Osteoblast (primary cell): ENCODE data around the gene WFDC2. TPM values are rescaled to one million over a fixed set of nuclear protein-coding genes. Genes with fewer than 3 reads are reported as not detected.

ENCODE experiments used
- DNase-seq: peaks from one replicate; pipeline ENCODE4 v3.0.0; 2011; ENCODE audit warnings: low spot score, mixed read lengths; ENCODE audit not compliant: insufficient read length; ENCODE audit errors: missing footprints
- H2AFZ ChIP-seq: 2 replicates; pipeline ENCODE4 v1.6.0; 2011; ENCODE audit warnings: mild to moderate bottlenecking, low read length
- H3K27ac ChIP-seq: 2 replicates; pipeline ENCODE4 v1.5.1; 2011; ENCODE audit warnings: mild to moderate bottlenecking, low read depth, low read length, moderate library complexity
- H3K27me3 ChIP-seq: 2 replicates; pipeline ENCODE4 v1.6.0; 2012; ENCODE audit warnings: mild to moderate bottlenecking, control low read depth, inconsistent platforms, low read length, moderate library complexity; ENCODE audit not compliant: insufficient read depth
- H3K36me3 ChIP-seq: 2 replicates; pipeline ENCODE4 v1.5.1; 2011; ENCODE audit warnings: mild to moderate bottlenecking, low read length, control low read depth, moderate library complexity; ENCODE audit not compliant: insufficient read depth
- H3K4me1 ChIP-seq: 2 replicates; pipeline ENCODE4 v1.5.1; 2011; ENCODE audit warnings: mild to moderate bottlenecking, low read length, control low read depth, moderate library complexity; ENCODE audit not compliant: insufficient read depth
- H3K4me2 ChIP-seq: 2 replicates; pipeline ENCODE4 v1.6.0; 2011; ENCODE audit warnings: mild to moderate bottlenecking, low read length; ENCODE audit not compliant: insufficient read depth
- H3K4me3 ChIP-seq: fragments of 200-600 bp; sonication (generic); 3 replicates; pipeline ENCODE4 v1.5.1; 2012; ENCODE audit warnings: mild to moderate bottlenecking, low read length, inconsistent platforms; ENCODE audit not compliant: insufficient read depth
- H3K79me2 ChIP-seq: 2 replicates; pipeline ENCODE4 v1.6.0; 2012; ENCODE audit warnings: mild to moderate bottlenecking, low read length, control low read depth, inconsistent platforms; ENCODE audit not compliant: insufficient read depth
- H3K9me3 ChIP-seq: 2 replicates; pipeline ENCODE4 v1.5.1; 2011; ENCODE audit warnings: low read depth, low read length, control low read depth
- H4K20me1 ChIP-seq: 2 replicates; pipeline ENCODE4 v1.6.0; 2012; ENCODE audit warnings: mild to moderate bottlenecking, low read length, control low read depth; ENCODE audit not compliant: insufficient read depth
- CTCF ChIP-seq: IDR thresholded peaks from 2 replicates; pipeline ENCODE4 v1.5.1; 2011; ENCODE audit warnings: mild to moderate bottlenecking, low read depth, low read length, moderate library complexity; ENCODE audit errors: extremely low read depth
- total RNA-seq: library from RNA; depleted of rRNA; stranded (reverse); fragments of >200 nt; gene quantifications from 2 replicates; pipeline ENCODE4 v1.2.3, GENCODE V29; 2012

Gene WFDC2
- total RNA-seq, 1 donor: not detected

GRCh38 chr20:45510242-45510862, 40.8 kb downstream of the WFDC2 start:
- DNase-seq: no peak
- no peak overlapping the region for H3K27ac ChIP-seq
- H3K4me2 ChIP-seq: no peak overlapping the region
- no peaks in the 10 kb centered on the region for H3K36me3 ChIP-seq
- peaks cover 5% of the 10 kb centered on the region for H3K27me3 ChIP-seq
- no peaks in the 10 kb centered on the region for H3K9me3 ChIP-seq
- TF ChIP-seq CTCF: no peak
- no peaks in the 10 kb centered on the region for H4K20me1 ChIP-seq
- H2AFZ ChIP-seq: no peak overlapping the region
- no peaks in the 10 kb centered on the region for H3K4me1 ChIP-seq
- H3K79me2 ChIP-seq: no peaks in the 10 kb centered on the region
- H3K4me3 ChIP-seq: no peak overlapping the region

- H3K4me1 ChIP-seq: no peaks in the 10 kb centered on the region
- no peaks in the 10 kb centered on the region for H4K20me1 ChIP-seq
- H2AFZ ChIP-seq: no peak within 1 kb of the TSS
- no peak for TF ChIP-seq CTCF
- no peaks in the 10 kb centered on the region for H3K79me2 ChIP-seq
- H3K27me3 ChIP-seq: peaks cover 2% of the 10 kb centered on the region
- H3K27ac ChIP-seq: no peak within 1 kb of the TSS
- H3K4me3 ChIP-seq: no peak within 1 kb of the TSS
- H3K4me2 ChIP-seq: no peak within 1 kb of the TSS
- no peaks in the 10 kb centered on the region for H3K9me3 ChIP-seq
- H3K36me3 ChIP-seq: no peaks in the 10 kb centered on the region
- DNase-seq: no peak
These were observed 45.8 kb downstream of the WFDC2 start, which contains the start of gene SPINT3 for GRCh38 chr20:45515147-45515913. Gene SPINT3 (minus strand): TSS chr20:45515622. CDS start chr20:45515608, 14 bp downstream.

GRCh38 chr20:45518282-45518681, 48.7 kb downstream of the WFDC2 start:
- Histone ChIP-seq H4K20me1 (no peaks in the 10 kb centered on the region), H3K27me3 (no peaks in the 10 kb centered on the region), H3K4me3 (no peak overlapping the region), H3K9me3 (no peaks in the 10 kb centered on the region), H3K4me2 (no peak overlapping the region), H3K36me3 (no peaks in the 10 kb centered on the region), H3K79me2 (no peaks in the 10 kb centered on the region), H3K4me1 (no peaks in the 10 kb centered on the region), H2AFZ (no peak overlapping the region), H3K27ac (no peak overlapping the region)
- DNase-seq: no peak
- TF ChIP-seq CTCF: no peak

GRCh38 chr20:45523821-45524220, 54.3 kb downstream of the WFDC2 start:
- H3K4me1 ChIP-seq: no peaks in the 10 kb centered on the region
- H4K20me1 ChIP-seq: no peaks in the 10 kb centered on the region
- DNase-seq: no peak
- no peak overlapping the region for H2AFZ ChIP-seq
- no peaks in the 10 kb centered on the region for H3K36me3 ChIP-seq
- H3K27ac ChIP-seq: no peak overlapping the region
- peaks cover 5% of the 10 kb centered on the region for H3K27me3 ChIP-seq
- no peaks in the 10 kb centered on the region for H3K9me3 ChIP-seq
- H3K79me2 ChIP-seq: no peaks in the 10 kb centered on the region
- no peak for TF ChIP-seq CTCF
- no peak overlapping the region for H3K4me3 ChIP-seq
- no peak overlapping the region for H3K4me2 ChIP-seq
